ENCODE results near the gene AHNAK2.

AHNAK2 gene

GRCh38 chr14:104929268-104930230 is 48.6 kb downstream of the AHNAK2 start:
- Histone ChIP-seq H3K36me3 (ENCODE audit: control insufficient read depth in 2 of 2, insufficient read depth in 1 of 2, low read length in 2 of 2) (no peaks in the 10 kb centered on the region), H3K4me1 (ENCODE audit: control insufficient read depth, insufficient read depth, low read length) (no peaks in the 10 kb centered on the region), H3K9me3 (ENCODE audit: control insufficient read depth, insufficient read depth, low read depth, low read length) (no peaks in the 10 kb centered on the region), H3K27ac (ENCODE audit: extremely low read depth, low read depth, low read length) (no peak overlapping the region), H3K4me3 (ENCODE audit: low read depth, low read length) (no peak overlapping the region)
- ChIA-PET CTCF (no interaction called here), POLR2A (no interaction called here)
- TF ChIP-seq ZXDB (tag by site-specific recombination; IDR thresholded peaks at IDR 0.05) = no peak
- TF ChIP-seq ZNF2 (tag by site-specific recombination; IDR thresholded peaks at IDR 0.05) = no peak
- no peak for TF ChIP-seq ZNF791 (tag by site-specific recombination; IDR thresholded peaks at IDR 0.05)
- TF ChIP-seq HOXD13 (CRISPR knock-in tag; IDR thresholded peaks at IDR 0.05; ENCODE audit: borderline replicate concordance) = no peak
- TF ChIP-seq ZNF366 (tag by site-specific recombination; conservative IDR thresholded peaks at IDR 0.05) = no peak
- TF ChIP-seq HIC1 (tag by site-specific recombination; IDR thresholded peaks at IDR 0.05) = 0 out of 2 replicates have a peak, but pooled peaks have one; percentile 13
- 0 out of 2 replicates have a peak, but pooled peaks have one; percentile 25 for TF ChIP-seq ZIC2 (tag by site-specific recombination; IDR thresholded peaks at IDR 0.05)
- no peak for TF ChIP-seq ZNF785 (tag by site-specific recombination; IDR thresholded peaks at IDR 0.05)
- no peak for TF ChIP-seq ZNF37A (tag by site-specific recombination; IDR thresholded peaks at IDR 0.05)
- no peak for TF ChIP-seq ZNF626 (tag by site-specific recombination; IDR thresholded peaks at IDR 0.05)
- peak; percentile 31 for TF ChIP-seq SCRT2 (tag by site-specific recombination; IDR thresholded peaks at IDR 0.05)
- TF ChIP-seq ZNF624 (tag by site-specific recombination; IDR thresholded peaks at IDR 0.05) = no peak
- no peak for TF ChIP-seq ZNF776 (tag by site-specific recombination; IDR thresholded peaks at IDR 0.05; ENCODE audit: borderline replicate concordance)
- TF ChIP-seq ZNF157 (tag by site-specific recombination; IDR thresholded peaks at IDR 0.05) = no peak
- TF ChIP-seq ZNF488 (tag by site-specific recombination; IDR thresholded peaks at IDR 0.05) = no peak
- no peak for TF ChIP-seq IKZF3 (tag by site-specific recombination; IDR thresholded peaks at IDR 0.05)

- CTCF ChIA-PET = no interaction called here
- no peak for TF ChIP-seq ZNF2 (tag by site-specific recombination; IDR thresholded peaks at IDR 0.05)
- TF ChIP-seq ZNF707 (tag by site-specific recombination; IDR thresholded peaks at IDR 0.05) = no peak
- TF ChIP-seq KLF8 (tag by site-specific recombination; IDR thresholded peaks at IDR 0.05) = no peak
- no peak for TF ChIP-seq ZNF362 (tag by site-specific recombination; IDR thresholded peaks at IDR 0.05)
- no peak for TF ChIP-seq ZNF214 (tag by site-specific recombination; IDR thresholded peaks at IDR 0.05; ENCODE audit: borderline replicate concordance)
- TF ChIP-seq HOXA7 (CRISPR knock-in tag; IDR thresholded peaks at IDR 0.05; ENCODE audit: borderline replicate concordance) = no peak
- no peak for TF ChIP-seq ZNF521 (tag by site-specific recombination; IDR thresholded peaks at IDR 0.05)
- TF ChIP-seq ZXDB (tag by site-specific recombination; IDR thresholded peaks at IDR 0.05) = no peak
- TF ChIP-seq ZNF76 (tag by site-specific recombination; IDR thresholded peaks at IDR 0.05; ENCODE audit: borderline replicate concordance, low read depth) = no peak
- TF ChIP-seq YY1 (tag by site-specific recombination; IDR thresholded peaks at IDR 0.05) = no peak
- no peak for TF ChIP-seq PATZ1 (tag by site-specific recombination; IDR thresholded peaks at IDR 0.05)
- TF ChIP-seq ZNF266 (tag by site-specific recombination; IDR thresholded peaks at IDR 0.05; ENCODE audit: low read depth) = no peak
- TF ChIP-seq ZNF626 (tag by site-specific recombination; IDR thresholded peaks at IDR 0.05) = no peak
Observed at GRCh38 chr14:104928391-104929133, 49.6 kb downstream of the AHNAK2 start.

More at GRCh38 chr14:104928391-104929133, 49.6 kb downstream of the AHNAK2 start:
- H3K36me3 ChIP-seq (ENCODE audit: control insufficient read depth in 2 of 2, insufficient read depth in 1 of 2, low read length in 2 of 2) = no peaks in the 10 kb centered on the region
- no peak overlapping the region for H3K27ac ChIP-seq (ENCODE audit: extremely low read depth, low read depth, low read length)
- POLR2A ChIA-PET = no interaction called here
- H3K4me1 ChIP-seq (ENCODE audit: control insufficient read depth, insufficient read depth, low read length) = no peaks in the 10 kb centered on the region
- H3K9me3 ChIP-seq (ENCODE audit: control insufficient read depth, insufficient read depth, low read depth, low read length) = no peaks in the 10 kb centered on the region
- H3K4me3 ChIP-seq (ENCODE audit: low read depth, low read length) = no peak overlapping the region

All from HEK293 (cell line).